ENCODE measurements around the gene ANKRD9.

The ANKRD9 gene

DNA sequence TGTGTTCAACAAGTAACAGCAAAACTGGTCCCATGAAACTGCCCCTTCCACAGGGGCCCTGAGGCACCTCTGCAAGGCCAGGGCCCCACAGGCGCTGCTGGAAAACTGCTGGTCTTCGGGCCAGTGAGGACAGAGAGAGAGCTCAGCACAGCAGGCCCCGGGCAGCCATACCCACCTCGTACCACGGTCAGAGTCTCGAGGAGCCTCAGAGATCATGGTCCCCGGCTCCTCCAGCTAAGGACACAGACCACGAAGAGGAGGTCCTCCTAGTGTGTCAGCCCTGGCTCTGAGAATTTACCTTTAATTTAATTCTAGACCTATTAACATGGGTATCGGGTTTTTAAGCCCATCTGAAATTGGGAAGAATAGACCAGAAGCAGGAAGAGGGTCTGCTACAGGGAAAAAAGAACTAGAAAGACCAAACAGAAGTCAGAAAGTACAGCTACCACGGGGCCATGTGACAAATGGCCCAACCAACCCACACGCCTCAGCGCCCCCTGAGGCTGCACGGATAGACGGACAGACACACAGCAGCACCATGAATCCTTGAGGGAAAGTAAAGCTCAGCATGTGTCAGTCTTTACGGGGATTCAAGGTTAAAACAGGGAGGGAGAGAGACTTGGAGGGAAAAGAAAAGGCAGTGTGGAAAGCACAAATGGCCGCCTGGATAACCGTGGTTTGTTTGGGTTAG, 22.9 kb downstream of the ANKRD9 start:
- Histone ChIP-seq H3K9ac (ENCODE audit: low read depth, low read length, poor library complexity) (no peak overlapping the region), H3K79me1 (ENCODE audit: low read depth, low read length) (no peaks in the 10 kb centered on the region), H3K36me3 (replicated peaks in 1 of 2; ENCODE audit: control insufficient read depth in 2 of 2, insufficient read depth in 2 of 2, low read length in 2 of 2) (peaks cover 0 to 2% of the 10 kb centered on the region in 2 donors), H3K27me3 (ENCODE audit: control insufficient read depth in 3 of 3, insufficient read depth in 3 of 3, low read depth in 1 of 3, low read length in 3 of 3) (no peaks in the 10 kb centered on the region), H3K4me3 (ENCODE audit: low read length in 2 of 2) (peak overlapping the region in 1 of 2 donors; percentile 67), H3K4me1 (ENCODE audit: control insufficient read depth in 2 of 2, insufficient read depth in 1 of 2, low read depth in 1 of 2, low read length in 2 of 2) (no peaks in the 10 kb centered on the region), H3K23ac (ENCODE audit: low read depth, low read length, poor library complexity) (no peak overlapping the region), H3K4ac (ENCODE audit: low read length) (no peak overlapping the region), H2BK12ac (ENCODE audit: low read length) (no peak overlapping the region), H3K9me3 (replicated peaks in 1 of 2; ENCODE audit: control insufficient read depth in 2 of 2, insufficient read depth in 1 of 2, low read depth in 1 of 2, low read length in 2 of 2) (peaks cover 0 to 5% of the 10 kb centered on the region in 2 donors), H3K14ac (ENCODE audit: low read length) (no peak overlapping the region), H3K18ac (ENCODE audit: low read length) (no peak overlapping the region), H2BK120ac (ENCODE audit: low read depth, low read length) (no peak overlapping the region), H4K91ac (ENCODE audit: low read depth, low read length, poor library complexity) (no peak overlapping the region), H3K4me2 (ENCODE audit: insufficient read depth, low read length, poor library complexity, severe bottlenecking) (no peak overlapping the region), H2BK5ac (ENCODE audit: low read length) (no peak overlapping the region), H2AFZ (ENCODE audit: low read length) (no peak overlapping the region), H2AK5ac (ENCODE audit: low read depth, low read length) (no peak overlapping the region), H3K27ac (replicated peaks; ENCODE audit: low read length) (peak overlapping the region; percentile 35), H2BK15ac (ENCODE audit: low read length) (no peak overlapping the region), H4K8ac (ENCODE audit: low read depth, low read length) (no peak overlapping the region)
- DNase-seq (ENCODE audit: low spot score), result no peak
- no CpG with 5 or more reads among the region's 17 CpGs for WGBS, 2 donors (ENCODE audit: extremely low coverage in 2 of 2, insufficient read length in 2 of 2, insufficient replicate concordance in 1 of 2)

DNA sequence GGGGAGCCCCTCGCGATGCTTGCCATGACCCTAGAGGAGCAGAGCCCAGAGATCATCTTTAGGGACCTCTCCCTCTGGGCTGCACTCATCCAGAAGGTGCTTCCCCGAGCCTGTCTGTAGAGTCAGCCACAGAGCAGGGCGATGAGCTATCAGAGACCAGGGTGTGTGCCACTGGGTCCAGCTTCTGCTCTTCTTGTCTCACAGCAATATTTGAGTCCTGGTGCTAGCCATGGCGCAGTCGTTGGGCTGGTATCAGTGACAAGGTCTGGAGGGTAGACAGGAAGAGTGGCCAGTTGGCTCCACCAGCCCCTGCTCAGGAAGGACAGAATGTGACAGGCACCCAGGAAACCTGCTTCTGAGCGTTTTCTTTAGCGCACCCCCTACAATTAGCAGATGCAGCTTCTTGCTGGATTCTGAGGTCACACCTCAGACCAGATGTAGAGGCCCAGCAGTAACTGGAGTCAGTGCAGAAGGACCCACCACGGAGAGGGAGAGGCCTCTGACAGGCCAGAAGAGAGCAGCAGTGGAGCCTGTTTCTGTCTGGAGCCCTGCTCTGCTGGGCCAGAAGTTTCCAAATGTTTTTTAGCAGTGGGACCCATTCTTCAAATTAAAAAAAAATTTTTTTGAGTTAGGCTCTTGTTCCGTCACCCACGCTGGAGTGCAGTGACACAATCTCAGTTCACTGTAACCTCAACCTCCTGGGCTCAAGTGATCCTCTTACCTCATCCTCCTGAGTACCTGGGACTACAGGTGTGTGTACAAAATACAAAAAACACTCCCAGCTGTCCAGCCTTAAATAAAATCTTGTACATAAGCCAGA, 23.7 kb downstream of the ANKRD9 start:
- Histone ChIP-seq H3K4me1 (ENCODE audit: control insufficient read depth in 2 of 2, insufficient read depth in 1 of 2, low read depth in 1 of 2, low read length in 2 of 2) (no peaks in the 10 kb centered on the region), H3K27me3 (ENCODE audit: control insufficient read depth in 3 of 3, insufficient read depth in 3 of 3, low read depth in 1 of 3, low read length in 3 of 3) (no peaks in the 10 kb centered on the region), H2BK12ac (ENCODE audit: low read length) (no peak overlapping the region), H3K23ac (ENCODE audit: low read depth, low read length, poor library complexity) (peak overlapping the region; percentile 6), H3K4ac (ENCODE audit: low read length) (no peak overlapping the region), H3K18ac (ENCODE audit: low read length) (no peak overlapping the region), H2BK120ac (ENCODE audit: low read depth, low read length) (no peak overlapping the region), H2AK5ac (ENCODE audit: low read depth, low read length) (no peak overlapping the region), H2AFZ (ENCODE audit: low read length) (no peak overlapping the region), H3K27ac (replicated peaks; ENCODE audit: low read length) (no peak overlapping the region), H2BK15ac (ENCODE audit: low read length) (no peak overlapping the region), H3K4me3 (ENCODE audit: low read length in 2 of 2) (peak overlapping the region in 1 of 2 donors; percentile 14), H3K14ac (ENCODE audit: low read length) (no peak overlapping the region), H3K9me3 (replicated peaks in 1 of 2; ENCODE audit: control insufficient read depth in 2 of 2, insufficient read depth in 1 of 2, low read depth in 1 of 2, low read length in 2 of 2) (peaks cover 0 to 5% of the 10 kb centered on the region in 2 donors), H2BK5ac (ENCODE audit: low read length) (no peak overlapping the region), H4K8ac (ENCODE audit: low read depth, low read length) (no peak overlapping the region), H4K91ac (ENCODE audit: low read depth, low read length, poor library complexity) (no peak overlapping the region), H3K9ac (ENCODE audit: low read depth, low read length, poor library complexity) (no peak overlapping the region), H3K79me1 (ENCODE audit: low read depth, low read length) (no peaks in the 10 kb centered on the region), H3K36me3 (replicated peaks in 1 of 2; ENCODE audit: control insufficient read depth in 2 of 2, insufficient read depth in 2 of 2, low read length in 2 of 2) (peaks cover 0 to 2% of the 10 kb centered on the region in 2 donors), H3K4me2 (ENCODE audit: insufficient read depth, low read length, poor library complexity, severe bottlenecking) (no peak overlapping the region)
- DNase-seq (ENCODE audit: low spot score), result no peak
- no CpG with 5 or more reads among the region's 11 CpGs for WGBS, 2 donors (ENCODE audit: extremely low coverage in 2 of 2, insufficient read length in 2 of 2, insufficient replicate concordance in 1 of 2)

GRCh38 chr14:102484316-102484715, 25.3 kb downstream of the ANKRD9 start:
- H4K8ac ChIP-seq (ENCODE audit: low read depth, low read length), result no peak overlapping the region
- H4K91ac ChIP-seq (ENCODE audit: low read depth, low read length, poor library complexity), result no peak overlapping the region
- H3K27me3 ChIP-seq (ENCODE audit: control insufficient read depth in 3 of 3, insufficient read depth in 3 of 3, low read depth in 1 of 3, low read length in 3 of 3), result no peaks in the 10 kb centered on the region
- H3K18ac ChIP-seq (ENCODE audit: low read length), result no peak overlapping the region
- no peaks in the 10 kb centered on the region for H3K79me1 ChIP-seq (ENCODE audit: low read depth, low read length)
- WGBS, 2 donors (ENCODE audit: extremely low coverage in 2 of 2, insufficient read length in 2 of 2, insufficient replicate concordance in 1 of 2), result no CpG with 5 or more reads among the region's 5 CpGs
- no peak overlapping the region for H2BK12ac ChIP-seq (ENCODE audit: low read length)
- DNase-seq (ENCODE audit: low spot score), result no peak
- no peak overlapping the region for H3K4me3 ChIP-seq (ENCODE audit: low read length in 2 of 2)
- H2BK15ac ChIP-seq (ENCODE audit: low read length), result no peak overlapping the region
- peaks cover 0 to 5% of the 10 kb centered on the region in 2 donors for H3K9me3 ChIP-seq (replicated peaks in 1 of 2; ENCODE audit: control insufficient read depth in 2 of 2, insufficient read depth in 1 of 2, low read depth in 1 of 2, low read length in 2 of 2)
- no peak overlapping the region for H2BK5ac ChIP-seq (ENCODE audit: low read length)
- H3K27ac ChIP-seq (replicated peaks; ENCODE audit: low read length), result no peak overlapping the region
- no peak overlapping the region for H3K14ac ChIP-seq (ENCODE audit: low read length)
- no peak overlapping the region for H3K4me2 ChIP-seq (ENCODE audit: insufficient read depth, low read length, poor library complexity, severe bottlenecking)
- no peak overlapping the region for H3K23ac ChIP-seq (ENCODE audit: low read depth, low read length, poor library complexity)
- H3K4me1 ChIP-seq (ENCODE audit: control insufficient read depth in 2 of 2, insufficient read depth in 1 of 2, low read depth in 1 of 2, low read length in 2 of 2), result no peaks in the 10 kb centered on the region
- no peak overlapping the region for H3K9ac ChIP-seq (ENCODE audit: low read depth, low read length, poor library complexity)
- H3K36me3 ChIP-seq (replicated peaks in 1 of 2; ENCODE audit: control insufficient read depth in 2 of 2, insufficient read depth in 2 of 2, low read length in 2 of 2), result peaks cover 0 to 2% of the 10 kb centered on the region in 2 donors
- H2AK5ac ChIP-seq (ENCODE audit: low read depth, low read length), result no peak overlapping the region
- H3K4ac ChIP-seq (ENCODE audit: low read length), result no peak overlapping the region
- no peak overlapping the region for H2BK120ac ChIP-seq (ENCODE audit: low read depth, low read length)
- no peak overlapping the region for H2AFZ ChIP-seq (ENCODE audit: low read length)

GRCh38 chr14:102481791-102482238, 27.8 kb downstream of the ANKRD9 start:
- WGBS, 2 donors (ENCODE audit: extremely low coverage in 2 of 2, insufficient read length in 2 of 2, insufficient replicate concordance in 1 of 2), result no CpG with 5 or more reads among the region's 8 CpGs
- no peaks in the 10 kb centered on the region for H3K4me1 ChIP-seq (ENCODE audit: control insufficient read depth in 2 of 2, insufficient read depth in 1 of 2, low read depth in 1 of 2, low read length in 2 of 2)
- H3K4ac ChIP-seq (ENCODE audit: low read length), result no peak overlapping the region
- no peak overlapping the region for H2BK120ac ChIP-seq (ENCODE audit: low read depth, low read length)
- H4K91ac ChIP-seq (ENCODE audit: low read depth, low read length, poor library complexity), result no peak overlapping the region
- H3K14ac ChIP-seq (ENCODE audit: low read length), result no peak overlapping the region
- peaks cover 0 to 2% of the 10 kb centered on the region in 2 donors for H3K9me3 ChIP-seq (replicated peaks in 1 of 2; ENCODE audit: control insufficient read depth in 2 of 2, insufficient read depth in 1 of 2, low read depth in 1 of 2, low read length in 2 of 2)
- no peak overlapping the region for H3K9ac ChIP-seq (ENCODE audit: low read depth, low read length, poor library complexity)
- H2AK5ac ChIP-seq (ENCODE audit: low read depth, low read length), result no peak overlapping the region
- no peak overlapping the region for H3K27ac ChIP-seq (replicated peaks; ENCODE audit: low read length)
- peaks cover 0 to under 1% of the 10 kb centered on the region in 2 donors for H3K36me3 ChIP-seq (replicated peaks in 1 of 2; ENCODE audit: control insufficient read depth in 2 of 2, insufficient read depth in 2 of 2, low read length in 2 of 2)
- no peak overlapping the region for H2BK12ac ChIP-seq (ENCODE audit: low read length)
- no peak overlapping the region for H4K8ac ChIP-seq (ENCODE audit: low read depth, low read length)
- H3K27me3 ChIP-seq (ENCODE audit: control insufficient read depth in 3 of 3, insufficient read depth in 3 of 3, low read depth in 1 of 3, low read length in 3 of 3), result no peaks in the 10 kb centered on the region
- H3K4me2 ChIP-seq (ENCODE audit: insufficient read depth, low read length, poor library complexity, severe bottlenecking), result no peak overlapping the region
- no peaks in the 10 kb centered on the region for H3K79me1 ChIP-seq (ENCODE audit: low read depth, low read length)
- H3K18ac ChIP-seq (ENCODE audit: low read length), result no peak overlapping the region
- no peak overlapping the region for H2BK5ac ChIP-seq (ENCODE audit: low read length)
- H3K23ac ChIP-seq (ENCODE audit: low read depth, low read length, poor library complexity), result no peak overlapping the region
- H3K4me3 ChIP-seq (ENCODE audit: low read length in 2 of 2), result no peak overlapping the region
- no peak overlapping the region for H2AFZ ChIP-seq (ENCODE audit: low read length)
- no peak overlapping the region for H2BK15ac ChIP-seq (ENCODE audit: low read length)
- no peak for DNase-seq (ENCODE audit: low spot score)
